ENCODE measurements around the gene DAGLB. TPM values are rescaled to one million over a fixed set of nuclear protein-coding genes. Genes with fewer than 3 reads are reported as not detected.

The DAGLB gene
- total and polyA plus RNA-seq, 10 of the 15 experiments (the other 5 are each of a cell fraction or from before 2014, with no cell fraction given), result 1.2 to 13.3 (median 10.1) TPM

DNA sequence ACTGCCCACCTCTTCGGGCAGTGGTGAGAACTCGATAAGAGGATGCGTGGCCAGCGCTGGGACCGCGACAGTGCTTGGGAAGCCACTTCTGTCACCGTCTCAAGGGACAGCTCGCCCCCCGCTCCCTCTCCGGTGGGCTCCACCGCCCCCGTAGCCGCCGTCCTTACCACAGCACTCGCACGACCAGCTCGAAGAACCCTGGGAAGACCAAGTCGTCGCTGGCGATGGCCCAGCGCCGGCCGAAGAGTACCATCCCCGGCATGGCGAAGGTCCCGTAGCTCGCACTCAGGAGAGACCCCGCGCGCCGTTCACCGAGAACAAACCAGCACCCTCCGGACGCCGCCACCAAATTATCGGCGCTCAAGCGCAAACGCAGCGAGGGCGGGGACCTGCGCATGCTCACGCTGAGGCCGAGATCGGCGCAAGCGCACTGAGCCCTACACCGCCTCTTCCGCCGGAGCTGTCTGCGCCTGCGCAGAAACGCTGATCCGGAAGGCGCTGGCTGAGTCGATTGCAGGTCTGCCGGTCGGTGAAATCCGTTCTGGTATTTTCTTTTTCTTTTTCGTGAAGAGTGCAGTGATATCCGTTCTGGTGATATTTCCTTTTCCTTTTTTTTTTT is at the start of gene DAGLB (continued):
- TF ChIP-seq CUX1 (IDR thresholded peaks at IDR 0.05; ENCODE audit: insufficient replicate concordance, low read depth, low read length) (no peak), RFX5 (IDR thresholded peaks at IDR 0.05; ENCODE audit: low read depth, low read length) (no peak), CBX3 (IDR thresholded peaks at IDR 0.05; ENCODE audit: borderline replicate concordance, low read depth) (no peak), USF1 (IDR thresholded peaks at IDR 0.05; ENCODE audit: borderline replicate concordance, extremely low read length, insufficient read depth, low read depth, low read length) (no peak), TCF12 (IDR thresholded peaks at IDR 0.05; ENCODE audit: low read depth, low read length) (no peak), CBX5 (IDR thresholded peaks at IDR 0.05; ENCODE audit: low read depth) (no peak), GABPA (IDR thresholded peaks at IDR 0.05; ENCODE audit: low read depth) (no peak), BACH1 (IDR thresholded peaks at IDR 0.05; ENCODE audit: borderline replicate concordance) (no peak), ZSCAN29 (IDR thresholded peaks at IDR 0.05) (no peak), FOXM1 (IDR thresholded peaks at IDR 0.05; ENCODE audit: low read depth, low read length) (no peak), ZNF274 (IDR thresholded peaks at IDR 0.05; ENCODE audit: insufficient read depth, insufficient read length) (no peak), MEF2A (IDR thresholded peaks at IDR 0.05; ENCODE audit: insufficient read depth, low read depth, low read length) (no peak), SUPT20H (IDR thresholded peaks at IDR 0.05; ENCODE audit: borderline replicate concordance, control insufficient read depth, low read depth, low read length) (no peak), BHLHE40 (IDR thresholded peaks at IDR 0.05; ENCODE audit: borderline replicate concordance in 1 of 2, low read depth in 2 of 2, low read length in 1 of 2) (peak in 1 of 2 experiments; percentile 15; a peak in 1 of 4 replicates), RCOR1 (conservative IDR thresholded peaks at IDR 0.05; ENCODE audit: low read depth, low read length) (no peak), HCFC1 (IDR thresholded peaks at IDR 0.05; ENCODE audit: low read length) (no peak), FOXK2 (IDR thresholded peaks at IDR 0.05) (no peak)
- TF ChIP-seq, protein P1, sequence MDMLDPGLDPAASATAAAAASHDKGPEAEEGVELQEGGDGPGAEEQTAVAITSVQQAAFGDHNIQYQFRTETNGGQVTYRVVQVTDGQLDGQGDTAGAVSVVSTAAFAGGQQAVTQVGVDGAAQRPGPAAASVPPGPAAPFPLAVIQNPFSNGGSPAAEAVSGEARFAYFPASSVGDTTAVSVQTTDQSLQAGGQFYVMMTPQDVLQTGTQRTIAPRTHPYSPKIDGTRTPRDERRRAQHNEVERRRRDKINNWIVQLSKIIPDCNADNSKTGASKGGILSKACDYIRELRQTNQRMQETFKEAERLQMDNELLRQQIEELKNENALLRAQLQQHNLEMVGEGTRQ (IDR thresholded peaks at IDR 0.05; ENCODE audit: borderline replicate concordance, low read depth, low read length), result no peak
- TF ChIP-seq, protein P2, sequence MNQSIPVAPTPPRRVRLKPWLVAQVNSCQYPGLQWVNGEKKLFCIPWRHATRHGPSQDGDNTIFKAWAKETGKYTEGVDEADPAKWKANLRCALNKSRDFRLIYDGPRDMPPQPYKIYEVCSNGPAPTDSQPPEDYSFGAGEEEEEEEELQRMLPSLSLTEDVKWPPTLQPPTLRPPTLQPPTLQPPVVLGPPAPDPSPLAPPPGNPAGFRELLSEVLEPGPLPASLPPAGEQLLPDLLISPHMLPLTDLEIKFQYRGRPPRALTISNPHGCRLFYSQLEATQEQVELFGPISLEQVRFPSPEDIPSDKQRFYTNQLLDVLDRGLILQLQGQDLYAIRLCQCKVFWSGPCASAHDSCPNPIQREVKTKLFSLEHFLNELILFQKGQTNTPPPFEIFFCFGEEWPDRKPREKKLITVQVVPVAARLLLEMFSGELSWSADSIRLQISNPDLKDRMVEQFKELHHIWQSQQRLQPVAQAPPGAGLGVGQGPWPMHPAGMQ (IDR thresholded peaks at IDR 0.05; ENCODE audit: borderline replicate concordance), result no peak
